ENCODE results near the gene TACC2. TPM values are rescaled to one million over a fixed set of nuclear protein-coding genes. Genes with fewer than 3 reads are reported as not detected.

Gene TACC2
- total RNA-seq, 1 donor from 2014 or later, result 13.4 TPM

DNA sequence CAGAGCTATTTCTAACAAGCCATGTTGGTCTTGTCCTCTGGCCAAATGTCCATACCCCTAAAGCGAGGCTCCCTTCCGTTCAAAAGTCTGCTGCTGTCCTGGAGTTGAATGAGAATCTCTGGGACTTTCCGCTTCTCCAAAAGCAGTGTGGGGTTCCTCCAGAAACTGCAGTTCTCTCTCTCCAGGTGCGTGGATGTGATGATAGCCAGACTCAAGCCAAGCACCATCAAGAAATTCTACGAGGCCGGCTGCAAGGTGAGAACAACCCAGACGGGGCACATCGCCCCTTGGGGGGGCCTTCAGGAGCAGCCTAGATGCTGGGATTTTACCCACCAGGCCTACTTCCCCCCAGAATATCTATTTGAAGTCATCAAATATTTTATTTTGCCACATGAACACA lies 308.6 kb downstream of the TACC2 start:
- FAIRE-seq (no peak), DNase-seq (ENCODE audit: low read depth) (no peak)
- no peaks in the 10 kb centered on the region for H3K27me3 ChIP-seq (ENCODE audit: control insufficient read depth, insufficient read depth, low read length)
- no peak overlapping the region for H3K4me3 ChIP-seq (ENCODE audit: low read depth, low read length)
- TF ChIP-seq, protein P1, sequence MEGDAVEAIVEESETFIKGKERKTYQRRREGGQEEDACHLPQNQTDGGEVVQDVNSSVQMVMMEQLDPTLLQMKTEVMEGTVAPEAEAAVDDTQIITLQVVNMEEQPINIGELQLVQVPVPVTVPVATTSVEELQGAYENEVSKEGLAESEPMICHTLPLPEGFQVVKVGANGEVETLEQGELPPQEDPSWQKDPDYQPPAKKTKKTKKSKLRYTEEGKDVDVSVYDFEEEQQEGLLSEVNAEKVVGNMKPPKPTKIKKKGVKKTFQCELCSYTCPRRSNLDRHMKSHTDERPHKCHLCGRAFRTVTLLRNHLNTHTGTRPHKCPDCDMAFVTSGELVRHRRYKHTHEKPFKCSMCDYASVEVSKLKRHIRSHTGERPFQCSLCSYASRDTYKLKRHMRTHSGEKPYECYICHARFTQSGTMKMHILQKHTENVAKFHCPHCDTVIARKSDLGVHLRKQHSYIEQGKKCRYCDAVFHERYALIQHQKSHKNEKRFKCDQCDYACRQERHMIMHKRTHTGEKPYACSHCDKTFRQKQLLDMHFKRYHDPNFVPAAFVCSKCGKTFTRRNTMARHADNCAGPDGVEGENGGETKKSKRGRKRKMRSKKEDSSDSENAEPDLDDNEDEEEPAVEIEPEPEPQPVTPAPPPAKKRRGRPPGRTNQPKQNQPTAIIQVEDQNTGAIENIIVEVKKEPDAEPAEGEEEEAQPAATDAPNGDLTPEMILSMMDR (IDR thresholded peaks at IDR 0.05; ENCODE audit: insufficient read depth, low read length, severe bottlenecking), result no peak
- H3K36me3 ChIP-seq (ENCODE audit: control insufficient read depth, insufficient read depth, low read length), result no peaks in the 10 kb centered on the region

DNA sequence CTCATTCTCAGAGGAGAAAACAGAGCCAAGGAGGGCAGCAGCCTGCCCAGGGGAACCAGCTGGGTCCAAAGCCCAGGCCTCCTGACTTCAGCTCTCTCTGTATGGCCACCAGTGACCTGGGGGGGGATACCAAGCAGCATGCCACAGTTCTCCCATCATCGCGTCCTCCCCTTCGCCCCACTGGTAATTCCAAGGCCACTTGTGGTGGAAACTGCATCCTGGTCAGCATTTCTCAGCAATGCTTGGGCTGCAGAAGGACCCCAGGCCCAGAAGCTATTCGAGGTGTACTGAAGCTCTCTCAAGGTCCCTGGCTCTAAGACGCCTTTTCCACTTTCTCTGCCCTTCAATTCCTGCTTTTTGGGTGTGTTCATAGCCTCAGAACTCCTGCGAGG lies 309.2 kb downstream of the TACC2 start:
- no peaks in the 10 kb centered on the region for H3K36me3 ChIP-seq (ENCODE audit: control insufficient read depth, insufficient read depth, low read length)
- DNase-seq (ENCODE audit: low read depth) (no peak), FAIRE-seq (no peak)

DNA sequence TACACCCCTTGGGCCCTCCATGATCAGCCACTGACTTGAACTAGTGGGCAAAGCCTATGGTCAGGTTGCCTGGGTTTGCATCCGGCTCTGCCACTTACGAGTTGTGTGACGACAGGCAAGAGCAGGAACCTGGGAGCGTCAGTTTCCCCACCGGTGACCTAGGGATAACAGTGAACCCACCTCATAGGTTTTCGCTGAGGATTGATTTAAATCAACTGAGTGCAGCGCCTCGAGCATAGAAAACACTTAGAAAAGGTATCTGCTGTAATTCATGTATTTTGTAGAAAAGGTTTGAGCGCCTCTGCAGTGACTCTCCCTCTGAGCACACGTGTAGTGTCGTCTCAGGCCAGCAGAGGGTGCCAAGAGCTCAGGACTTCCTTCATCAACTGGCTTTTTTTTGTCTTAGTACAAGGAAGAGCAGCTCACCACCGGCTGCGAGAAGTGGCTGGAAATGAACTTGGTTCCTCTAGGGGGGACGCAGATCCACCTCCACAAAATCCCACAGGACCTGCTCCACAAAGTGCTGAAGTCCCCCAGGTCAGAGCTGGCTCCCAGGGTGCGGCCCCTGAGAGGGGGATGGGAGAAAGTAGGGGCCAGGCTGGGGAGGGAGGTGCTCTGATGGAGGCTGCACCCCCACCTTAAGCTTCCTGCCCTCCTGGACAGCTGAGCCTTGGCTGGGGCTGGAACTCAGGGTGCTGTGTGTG lies 309.8 kb downstream of the TACC2 start:
- FAIRE-seq (no peak), DNase-seq (ENCODE audit: low read depth) (peak; percentile 68)
- no peak overlapping the region for H3K4me3 ChIP-seq (ENCODE audit: low read depth, low read length)
- no peaks in the 10 kb centered on the region for H3K27me3 ChIP-seq (ENCODE audit: control insufficient read depth, insufficient read depth, low read length)
- H3K36me3 ChIP-seq (ENCODE audit: control insufficient read depth, insufficient read depth, low read length), result no peaks in the 10 kb centered on the region
- TF ChIP-seq, protein P1 (IDR thresholded peaks at IDR 0.05; ENCODE audit: insufficient read depth, low read length, severe bottlenecking), result peak; percentile 92

More for the DNA sequence above, 309.2 kb downstream of the TACC2 start:
- Histone ChIP-seq H3K27me3 (ENCODE audit: control insufficient read depth, insufficient read depth, low read length) (no peaks in the 10 kb centered on the region), H3K4me3 (ENCODE audit: low read depth, low read length) (no peak overlapping the region)
- TF ChIP-seq, protein P1 (IDR thresholded peaks at IDR 0.05; ENCODE audit: insufficient read depth, low read length, severe bottlenecking), result no peak

DNA sequence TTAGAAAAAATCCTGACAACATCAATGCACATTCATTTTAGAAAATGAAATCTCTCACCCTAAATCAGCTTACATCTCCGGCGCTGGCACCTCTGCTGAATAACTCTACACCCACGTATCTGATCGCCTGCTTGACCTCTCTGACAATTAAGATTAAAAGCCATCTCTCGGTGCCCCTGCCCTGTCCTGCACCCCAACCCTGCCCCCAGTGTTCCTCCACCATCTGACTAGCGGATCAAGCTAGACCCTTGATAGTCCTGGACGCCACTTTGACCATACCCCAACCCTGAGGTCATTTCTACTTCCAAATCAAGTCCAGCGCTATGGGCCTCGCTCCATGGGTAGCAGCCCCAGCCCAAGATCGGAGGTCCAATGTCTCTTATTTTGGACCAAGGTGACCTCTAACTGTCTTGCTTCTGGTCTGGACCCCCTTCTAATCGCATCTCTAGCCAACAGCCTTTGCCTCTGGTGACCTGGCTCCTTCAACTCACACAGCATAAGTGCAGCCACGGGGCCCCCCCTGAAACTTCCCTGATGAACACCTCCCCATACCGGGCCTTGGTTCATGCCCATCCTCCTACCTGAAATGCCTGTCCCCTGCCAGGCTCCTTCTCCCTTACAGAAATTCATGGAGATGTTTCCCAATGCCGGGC lies 310.6 kb downstream of the TACC2 start:
- Histone ChIP-seq H3K36me3 (ENCODE audit: control insufficient read depth, insufficient read depth, low read length) (no peaks in the 10 kb centered on the region), H3K4me3 (ENCODE audit: low read depth, low read length) (no peak overlapping the region), H3K27me3 (ENCODE audit: control insufficient read depth, insufficient read depth, low read length) (no peaks in the 10 kb centered on the region)
- FAIRE-seq (no peak), DNase-seq (ENCODE audit: low read depth) (no peak)
- TF ChIP-seq, protein P1 (IDR thresholded peaks at IDR 0.05; ENCODE audit: insufficient read depth, low read length, severe bottlenecking), result no peak

DNA sequence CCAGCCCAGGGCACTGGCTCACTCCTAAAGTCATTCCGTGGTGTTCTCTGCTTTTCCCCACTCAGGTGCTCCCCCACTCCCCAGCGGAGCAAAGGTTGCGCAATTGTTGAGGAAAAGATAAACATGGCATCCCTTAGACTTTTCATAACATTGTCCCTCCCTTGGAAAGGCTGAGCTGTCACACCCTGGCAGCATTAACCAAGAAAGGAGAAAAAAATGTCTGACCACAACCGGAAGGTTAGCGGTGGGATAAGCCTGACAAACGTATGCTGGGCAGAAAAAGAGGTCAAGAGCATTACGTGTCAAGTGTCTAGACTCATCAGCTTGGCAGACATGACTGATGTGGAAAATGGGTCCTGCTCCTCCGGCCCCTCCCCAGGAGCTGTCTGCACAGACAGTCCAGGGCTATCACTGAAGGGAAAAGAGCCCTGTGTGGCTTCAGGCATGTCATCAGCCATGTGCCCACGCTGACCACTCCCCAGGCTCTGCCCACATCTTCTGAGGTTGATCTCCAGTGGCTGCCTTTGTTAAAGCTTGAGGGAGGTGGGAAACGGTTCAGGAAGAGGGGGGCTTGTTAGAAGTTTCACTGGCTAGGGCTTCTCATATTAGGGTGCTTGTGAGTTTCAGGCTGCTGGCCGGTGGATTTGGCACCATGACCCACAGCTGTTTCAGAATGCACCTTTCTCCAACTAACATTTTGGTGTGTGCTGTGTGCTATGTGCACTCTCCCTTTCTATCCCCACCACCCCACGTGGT lies 312.3 kb downstream of the TACC2 start:
- DNase-seq (ENCODE audit: low read depth) (peak; percentile 88), FAIRE-seq (no peak)
- Histone ChIP-seq H3K27me3 (ENCODE audit: control insufficient read depth, insufficient read depth, low read length) (no peaks in the 10 kb centered on the region), H3K36me3 (ENCODE audit: control insufficient read depth, insufficient read depth, low read length) (no peaks in the 10 kb centered on the region), H3K4me3 (ENCODE audit: low read depth, low read length) (no peak overlapping the region)
- TF ChIP-seq, protein P1 (IDR thresholded peaks at IDR 0.05; ENCODE audit: insufficient read depth, low read length, severe bottlenecking), result no peak
